GM06990 (cell line): Measurements from ENCODE around the gene FBXL22.

ENCODE experiments used
- DNase-seq: peaks from one replicate; pipeline ENCODE4 v3.0.0-alpha.2; 2011; ENCODE audit not compliant: insufficient read length; ENCODE audit errors: extremely low read depth
- H3K27me3 ChIP-seq: replicated peaks from 2 replicates; pipeline ENCODE4 v1.6.0; 2011; ENCODE audit warnings: low read length; ENCODE audit not compliant: control insufficient read depth, insufficient read depth
- H3K36me3 ChIP-seq: 2 replicates; pipeline ENCODE4 v1.5.1; 2011; ENCODE audit warnings: low read length; ENCODE audit not compliant: control insufficient read depth, insufficient read depth
- H3K4me3 ChIP-seq: replicated peaks from 2 replicates; pipeline ENCODE4 v1.5.1; 2011; ENCODE audit warnings: low read depth, mild to moderate bottlenecking, control low read depth, low read length
- TF ChIP-seq, protein P1 (sequence below): IDR thresholded peaks from 2 replicates; pipeline ENCODE4 v1.5.1; 2011; ENCODE audit warnings: low read length, control low read depth, mild to moderate bottlenecking, inconsistent platforms; ENCODE audit not compliant: insufficient read depth, poor library complexity, severe bottlenecking

The FBXL22 gene

DNA sequence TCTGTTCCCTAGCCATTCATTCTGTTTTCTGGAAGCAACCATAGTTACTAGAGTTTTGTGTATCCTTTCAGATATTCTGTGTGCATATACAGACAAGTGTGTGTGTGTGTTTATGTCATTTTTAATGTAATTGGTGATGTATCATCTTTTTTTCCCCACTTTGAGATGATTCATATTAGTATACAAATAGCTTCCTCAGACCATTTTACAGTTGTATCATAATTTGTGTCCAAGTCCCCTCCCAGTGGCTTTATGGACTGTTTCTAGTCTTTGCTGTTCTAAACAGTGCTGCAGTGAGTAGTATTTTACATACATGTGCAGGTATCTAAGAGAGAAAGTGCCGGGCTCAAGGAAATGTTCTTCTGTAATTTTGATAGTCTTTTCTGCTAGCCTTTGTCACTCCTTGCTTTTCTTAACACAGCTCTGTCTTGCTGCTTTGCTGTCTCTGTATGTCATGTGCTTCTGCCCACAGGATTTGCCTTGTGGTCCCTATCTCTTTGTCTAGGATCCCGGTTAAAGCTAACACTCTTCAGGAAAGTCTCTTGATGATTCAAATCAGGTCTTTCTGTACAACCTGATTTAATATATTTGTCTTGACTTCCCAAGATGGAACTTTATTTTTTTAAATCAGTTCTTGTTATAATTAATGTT is 31.5 kb upstream of the FBXL22 start:
- TF ChIP-seq, protein P1, sequence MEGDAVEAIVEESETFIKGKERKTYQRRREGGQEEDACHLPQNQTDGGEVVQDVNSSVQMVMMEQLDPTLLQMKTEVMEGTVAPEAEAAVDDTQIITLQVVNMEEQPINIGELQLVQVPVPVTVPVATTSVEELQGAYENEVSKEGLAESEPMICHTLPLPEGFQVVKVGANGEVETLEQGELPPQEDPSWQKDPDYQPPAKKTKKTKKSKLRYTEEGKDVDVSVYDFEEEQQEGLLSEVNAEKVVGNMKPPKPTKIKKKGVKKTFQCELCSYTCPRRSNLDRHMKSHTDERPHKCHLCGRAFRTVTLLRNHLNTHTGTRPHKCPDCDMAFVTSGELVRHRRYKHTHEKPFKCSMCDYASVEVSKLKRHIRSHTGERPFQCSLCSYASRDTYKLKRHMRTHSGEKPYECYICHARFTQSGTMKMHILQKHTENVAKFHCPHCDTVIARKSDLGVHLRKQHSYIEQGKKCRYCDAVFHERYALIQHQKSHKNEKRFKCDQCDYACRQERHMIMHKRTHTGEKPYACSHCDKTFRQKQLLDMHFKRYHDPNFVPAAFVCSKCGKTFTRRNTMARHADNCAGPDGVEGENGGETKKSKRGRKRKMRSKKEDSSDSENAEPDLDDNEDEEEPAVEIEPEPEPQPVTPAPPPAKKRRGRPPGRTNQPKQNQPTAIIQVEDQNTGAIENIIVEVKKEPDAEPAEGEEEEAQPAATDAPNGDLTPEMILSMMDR = no peak
- Histone ChIP-seq H3K4me3 (no peak overlapping the region), H3K36me3 (peaks cover 5% of the 10 kb centered on the region), H3K27me3 (no peaks in the 10 kb centered on the region)
- DNase-seq = no peak

DNA sequence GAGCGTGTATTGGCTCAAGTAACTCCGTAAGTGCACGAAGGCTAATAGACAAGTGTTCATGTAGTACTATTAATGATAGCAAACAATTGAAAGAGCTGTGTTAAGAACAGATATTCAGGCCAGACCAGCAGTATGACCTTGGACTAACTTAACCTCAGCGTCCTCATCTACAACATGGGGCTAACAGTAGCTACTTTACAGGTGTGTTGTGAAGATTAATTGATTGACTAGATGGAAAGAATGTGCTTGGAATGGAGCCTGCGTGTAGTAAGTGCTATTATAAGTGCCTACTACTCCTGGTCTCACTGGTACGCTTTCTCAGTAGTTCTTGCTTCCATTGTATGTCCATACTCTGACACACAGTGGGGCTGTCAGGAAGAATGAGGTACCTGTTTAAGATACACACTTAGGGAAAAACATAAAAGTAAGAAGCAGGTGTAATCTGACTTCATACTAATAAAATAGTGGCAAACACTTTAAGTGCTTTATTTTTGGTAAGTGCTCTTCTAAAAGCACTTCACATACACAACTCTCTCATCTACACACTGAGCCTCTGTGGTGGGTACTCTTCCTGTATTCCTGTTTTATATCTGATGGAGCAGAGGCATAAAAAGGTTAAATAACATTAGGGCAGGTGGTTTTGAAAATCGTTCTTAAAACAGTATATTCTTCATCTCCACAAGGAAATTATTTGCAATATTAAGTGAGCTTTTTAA is 24.3 kb upstream of the FBXL22 start:
- TF ChIP-seq, protein P1 = no peak
- DNase-seq = no peak
- Histone ChIP-seq H3K36me3 (peaks cover 12% of the 10 kb centered on the region), H3K27me3 (no peaks in the 10 kb centered on the region), H3K4me3 (no peak overlapping the region)

DNA sequence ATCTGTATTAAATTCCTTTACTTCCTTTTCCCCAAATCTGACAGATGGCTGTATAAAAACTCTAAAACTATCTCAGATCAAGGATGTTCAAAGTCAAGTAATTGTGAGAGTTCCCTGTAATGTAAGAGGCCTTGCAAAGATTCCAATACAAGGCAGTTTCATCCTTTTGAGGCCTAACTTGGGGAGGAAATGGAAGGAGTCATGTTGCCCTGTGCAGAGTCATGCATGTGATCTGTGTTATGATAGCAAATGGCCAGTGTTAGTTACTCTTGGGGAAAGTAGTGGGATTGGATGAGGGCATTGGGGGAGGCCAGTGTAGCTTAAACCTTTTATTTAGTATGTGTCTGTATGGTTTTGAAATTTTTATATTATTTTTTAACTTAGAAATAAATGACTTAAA is 23.7 kb upstream of the FBXL22 start:
- no peak for DNase-seq
- peaks cover 12% of the 10 kb centered on the region for H3K36me3 ChIP-seq

DNA sequence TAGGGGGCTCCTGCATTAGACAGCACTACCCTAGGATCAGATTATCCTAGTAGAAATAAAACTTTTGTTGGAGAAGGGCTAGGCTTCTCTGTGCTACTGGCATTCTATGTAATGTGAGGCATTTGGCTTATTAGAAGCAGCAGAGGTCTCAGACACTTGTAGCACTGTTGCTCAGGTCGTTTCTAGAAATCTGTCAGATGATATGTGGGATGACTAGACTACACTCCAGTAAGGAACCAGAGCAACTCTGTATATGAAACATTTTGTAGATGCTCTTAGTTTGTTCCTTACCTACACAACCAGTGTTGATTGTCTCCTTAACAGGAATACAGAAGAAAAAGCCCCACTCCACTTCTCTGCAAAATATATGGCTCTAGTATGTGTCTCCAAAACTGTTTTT is 21.9 kb upstream of the FBXL22 start:
- TF ChIP-seq, protein P1 = no peak
- DNase-seq = no peak
- peaks cover 11% of the 10 kb centered on the region for H3K36me3 ChIP-seq
- H3K4me3 ChIP-seq = no peak overlapping the region
- no peaks in the 10 kb centered on the region for H3K27me3 ChIP-seq

More for the DNA sequence above, 23.7 kb upstream of the FBXL22 start:
- TF ChIP-seq, protein P1 = no peak
- Histone ChIP-seq H3K4me3 (no peak overlapping the region), H3K27me3 (no peaks in the 10 kb centered on the region)

DNA sequence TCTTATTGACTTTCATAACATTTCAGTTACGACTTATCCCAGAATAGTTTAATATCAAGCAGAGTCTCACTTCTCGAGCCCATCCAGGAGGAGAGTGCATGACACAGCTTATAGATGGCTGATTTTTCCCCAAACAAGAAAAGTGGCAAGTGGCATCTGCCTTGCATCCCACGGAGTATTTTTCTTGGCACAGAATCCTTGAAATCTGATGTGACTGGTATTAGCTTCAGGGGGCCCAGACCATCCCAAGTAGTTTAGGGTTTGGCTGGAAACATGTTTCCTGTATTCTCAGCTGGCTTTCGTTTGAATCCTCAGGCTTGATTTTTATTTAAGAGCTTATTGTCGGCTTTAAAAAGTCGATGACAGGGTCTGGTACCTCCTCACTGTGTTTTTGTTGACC is 20.7 kb upstream of the FBXL22 start:
- H3K27me3 ChIP-seq = no peaks in the 10 kb centered on the region
- no peak overlapping the region for H3K4me3 ChIP-seq
- DNase-seq = no peak
- TF ChIP-seq, protein P1 = no peak
- H3K36me3 ChIP-seq = peaks cover 8% of the 10 kb centered on the region
